ENCODE measurements around the gene SPA17.
A peak's percentile ranks its signal among the peaks of the same experiment; 100 is the strongest.

The SPA17 gene

GRCh38 chr11:124736736-124737135 lies 63.0 kb downstream of the SPA17 start:
- Histone ChIP-seq H3K4me3 (no peak overlapping the region), H3K36me3 (no peaks in the 10 kb centered on the region), H3K9ac (0 out of 2 replicates have a peak overlapping the region, but pooled peaks have one; percentile 6), H3K4me2 (peak overlapping the region; percentile 70), H3K9me3 (no peaks in the 10 kb centered on the region), H3K27ac (no peak overlapping the region), H3K27me3 (no peaks in the 10 kb centered on the region), H4K20me1 (0 out of 2 replicates have a peak, but pooled peaks cover 13% of the 10 kb centered on the region), H3K4me1 (peaks cover 41% of the 10 kb centered on the region)
- TF ChIP-seq Cebpa-rat (IDR thresholded peaks at IDR 0.05) = 0 out of 2 replicates have a peak, but pooled peaks have one; percentile 53

- H3K27ac ChIP-seq = no peak overlapping the region
- no peak overlapping the region for H3K9ac ChIP-seq
- no peaks in the 10 kb centered on the region for H3K27me3 ChIP-seq
- no peaks in the 10 kb centered on the region for H3K9me3 ChIP-seq
- TF ChIP-seq Cebpa-rat (IDR thresholded peaks at IDR 0.05) = no peak
- H3K4me3 ChIP-seq = no peak overlapping the region
- H4K20me1 ChIP-seq = peaks cover 19% of the 10 kb centered on the region; the same call in 1 of the 2 replicates
- peak overlapping the region; percentile 70; the same call in 1 of the 2 replicates for H3K4me2 ChIP-seq
- peaks cover 43% of the 10 kb centered on the region for H3K4me1 ChIP-seq
- H3K36me3 ChIP-seq = peaks cover 2% of the 10 kb centered on the region; the same call in 1 of the 2 replicates
Observed at GRCh38 chr11:124737638-124738305, 64.1 kb downstream of the SPA17 start.

- no peak for TF ChIP-seq Cebpa-rat (IDR thresholded peaks at IDR 0.05)
- Histone ChIP-seq H3K36me3 (peaks cover 5% of the 10 kb centered on the region; the same call in 1 of the 2 replicates), H3K27me3 (no peaks in the 10 kb centered on the region), H3K4me2 (peak overlapping the region; percentile 98), H3K4me1 (peaks cover 43% of the 10 kb centered on the region), H3K9me3 (no peaks in the 10 kb centered on the region), H3K27ac (no peak overlapping the region), H3K4me3 (no peak overlapping the region), H3K9ac (no peak overlapping the region), H4K20me1 (peaks cover 30% of the 10 kb centered on the region; the same call in 1 of the 2 replicates)
Observed at GRCh38 chr11:124738713-124739478, 65.2 kb downstream of the SPA17 start.

- peak within 1 kb of the TSS; percentile 71 for H3K4me3 ChIP-seq
- no peaks in the 10 kb centered on the region for H3K27me3 ChIP-seq
- H3K9me3 ChIP-seq = no peaks in the 10 kb centered on the region
- peaks cover 31% of the 10 kb centered on the region; the same call in 1 of the 2 replicates for H4K20me1 ChIP-seq
- H3K9ac ChIP-seq = peak within 1 kb of the TSS; percentile 58
- H3K27ac ChIP-seq = no peak within 1 kb of the TSS
- peaks cover 5% of the 10 kb centered on the region; the same call in 1 of the 2 replicates for H3K36me3 ChIP-seq
- peak within 1 kb of the TSS; percentile 98 for H3K4me2 ChIP-seq
- no peak for TF ChIP-seq Cebpa-rat (IDR thresholded peaks at IDR 0.05)
- peaks cover 43% of the 10 kb centered on the region for H3K4me1 ChIP-seq
Observed at GRCh38 chr11:124739479-124740276, 66.0 kb downstream of the SPA17 start, which contains the start of gene NRGN. Gene NRGN (plus strand): TSS chr11:124739942. CDS start chr11:124740085, 143 bp downstream.

- no peaks in the 10 kb centered on the region for H3K9me3 ChIP-seq
- H3K36me3 ChIP-seq = peaks cover 5% of the 10 kb centered on the region; the same call in 1 of the 2 replicates
- no peak overlapping the region for H3K27ac ChIP-seq
- peaks cover 45% of the 10 kb centered on the region for H3K4me1 ChIP-seq
- H3K9ac ChIP-seq = peak overlapping the region; percentile 58
- H3K4me3 ChIP-seq = peak overlapping the region; percentile 71
- peaks cover 31% of the 10 kb centered on the region; the same call in 1 of the 2 replicates for H4K20me1 ChIP-seq
- H3K27me3 ChIP-seq = no peaks in the 10 kb centered on the region
- H3K4me2 ChIP-seq = peak overlapping the region; percentile 98
- TF ChIP-seq Cebpa-rat (IDR thresholded peaks at IDR 0.05) = no peak
Observed at GRCh38 chr11:124740277-124740882, 66.7 kb downstream of the SPA17 start.

- Histone ChIP-seq H3K9me3 (no peaks in the 10 kb centered on the region), H3K4me3 (no peak overlapping the region), H4K20me1 (peaks cover 31% of the 10 kb centered on the region; the same call in 1 of the 2 replicates), H3K27ac (no peak overlapping the region), H3K27me3 (no peaks in the 10 kb centered on the region), H3K4me1 (peaks cover 45% of the 10 kb centered on the region), H3K9ac (no peak overlapping the region), H3K4me2 (no peak overlapping the region), H3K36me3 (peaks cover 5% of the 10 kb centered on the region; the same call in 1 of the 2 replicates)
- no peak for TF ChIP-seq Cebpa-rat (IDR thresholded peaks at IDR 0.05)
Observed at GRCh38 chr11:124742555-124742954, 68.9 kb downstream of the SPA17 start.

- peaks cover 47% of the 10 kb centered on the region for H3K4me1 ChIP-seq
- H3K4me3 ChIP-seq = no peak overlapping the region
- no peaks in the 10 kb centered on the region for H3K9me3 ChIP-seq
- H3K36me3 ChIP-seq = peaks cover 5% of the 10 kb centered on the region; the same call in 1 of the 2 replicates
- H4K20me1 ChIP-seq = peaks cover 31% of the 10 kb centered on the region; the same call in 1 of the 2 replicates
- H3K4me2 ChIP-seq = no peak overlapping the region
- H3K27ac ChIP-seq = no peak overlapping the region
- TF ChIP-seq Cebpa-rat (IDR thresholded peaks at IDR 0.05) = no peak
- H3K9ac ChIP-seq = no peak overlapping the region
- H3K27me3 ChIP-seq = no peaks in the 10 kb centered on the region
Observed at GRCh38 chr11:124743050-124743449, 69.3 kb downstream of the SPA17 start.

- Histone ChIP-seq H3K27me3 (no peaks in the 10 kb centered on the region), H3K9ac (no peak overlapping the region), H3K9me3 (no peaks in the 10 kb centered on the region), H3K4me1 (peaks cover 48% of the 10 kb centered on the region), H3K27ac (no peak overlapping the region), H3K4me2 (peak overlapping the region; percentile 95), H3K36me3 (peaks cover 5% of the 10 kb centered on the region; the same call in 1 of the 2 replicates), H3K4me3 (peak overlapping the region; percentile 69), H4K20me1 (peaks cover 31% of the 10 kb centered on the region; the same call in 1 of the 2 replicates)
- TF ChIP-seq Cebpa-rat (IDR thresholded peaks at IDR 0.05) = no peak
Observed at GRCh38 chr11:124745270-124745834, 71.6 kb downstream of the SPA17 start.
